ENCODE results near the gene HIVEP2.

HIVEP2 gene

GRCh38 chr6:142841915-142842314 is 103.1 kb downstream of the HIVEP2 start:
- no peak for TF ChIP-seq CTCF (IDR thresholded peaks at IDR 0.05; ENCODE audit: insufficient read depth, low read depth, low read length, missing control alignments)
- no peak for DNase-seq (ENCODE audit: low read depth)
- H3K4me3 ChIP-seq (ENCODE audit: low read length), result no peak overlapping the region

GRCh38 chr6:142839686-142840040 is 105.3 kb downstream of the HIVEP2 start:
- TF ChIP-seq CTCF (IDR thresholded peaks at IDR 0.05; ENCODE audit: insufficient read depth, low read depth, low read length, missing control alignments), result no peak
- no peak overlapping the region for H3K4me3 ChIP-seq (ENCODE audit: low read length)
- no peak for DNase-seq (ENCODE audit: low read depth)

- no peak overlapping the region for H3K4me3 ChIP-seq (ENCODE audit: low read length)
- DNase-seq (ENCODE audit: low read depth), result peak; percentile 92
- no peak for TF ChIP-seq CTCF (IDR thresholded peaks at IDR 0.05; ENCODE audit: insufficient read depth, low read depth, low read length, missing control alignments)
Observed at GRCh38 chr6:142838821-142839685, 105.9 kb downstream of the HIVEP2 start.

GRCh38 chr6:142835787-142836535 is 109.0 kb downstream of the HIVEP2 start:
- no peak overlapping the region for H3K4me3 ChIP-seq (ENCODE audit: low read length)
- no peak for DNase-seq (ENCODE audit: low read depth)
- TF ChIP-seq CTCF (IDR thresholded peaks at IDR 0.05; ENCODE audit: insufficient read depth, low read depth, low read length, missing control alignments), result no peak

GRCh38 chr6:142834853-142835252 is 110.1 kb downstream of the HIVEP2 start:
- no peak overlapping the region for H3K4me3 ChIP-seq (ENCODE audit: low read length)
- DNase-seq (ENCODE audit: low read depth), result no peak
- TF ChIP-seq CTCF (IDR thresholded peaks at IDR 0.05; ENCODE audit: insufficient read depth, low read depth, low read length, missing control alignments), result no peak

GRCh38 chr6:142833798-142834197 is 111.2 kb downstream of the HIVEP2 start:
- no peak for TF ChIP-seq CTCF (IDR thresholded peaks at IDR 0.05; ENCODE audit: insufficient read depth, low read depth, low read length, missing control alignments)
- DNase-seq (ENCODE audit: low read depth), result no peak
- H3K4me3 ChIP-seq (ENCODE audit: low read length), result no peak overlapping the region
